HFF-Myc (cell line): ENCODE measurements around the gene SLC16A2.
A peak's percentile ranks its signal among the peaks of the same experiment; 100 is the strongest.

ENCODE experiments used
- DNase-seq: peaks from one replicate; pipeline ENCODE4 v3.0.0-alpha.2; 2011; ENCODE audit warnings: low read depth; ENCODE audit errors: extremely low read depth
- H3K4me3 ChIP-seq: replicated peaks from 2 replicates; pipeline ENCODE4 v1.5.1; 2011; ENCODE audit warnings: low read depth, mild to moderate bottlenecking, control low read depth, low read length
- CTCF ChIP-seq: IDR thresholded peaks from 2 replicates; pipeline ENCODE4 v1.5.1; 2012; ENCODE audit warnings: mild to moderate bottlenecking, low read depth, low read length, control low read depth; ENCODE audit errors: missing control alignments

SLC16A2 gene

GRCh38 chrX:74405973-74406489 is 15.3 kb upstream of the SLC16A2 start:
- H3K4me3 ChIP-seq: no peak overlapping the region
- TF ChIP-seq CTCF: no peak
- DNase-seq: no peak

GRCh38 chrX:74408304-74408703 is 13.0 kb upstream of the SLC16A2 start:
- TF ChIP-seq CTCF: no peak
- no peak overlapping the region for H3K4me3 ChIP-seq
- no peak for DNase-seq

GRCh38 chrX:74419864-74420195 is 1.5 kb upstream of the SLC16A2 start:
- peak overlapping the region; percentile 49 for H3K4me3 ChIP-seq
- TF ChIP-seq CTCF: no peak
- no peak for DNase-seq

- no peak for TF ChIP-seq CTCF
- no peak for DNase-seq
- peak overlapping the region; percentile 49 for H3K4me3 ChIP-seq
Observed at GRCh38 chrX:74420196-74421035, 877 bp upstream of the SLC16A2 start.

- no peak for TF ChIP-seq CTCF
- peak overlapping the region; percentile 49 for H3K4me3 ChIP-seq
- no peak for DNase-seq
Observed at GRCh38 chrX:74421740-74422352, 553 bp downstream of the SLC16A2 start.

GRCh38 chrX:74422576-74423288 is 1.4 kb downstream of the SLC16A2 start:
- peak; percentile 23 for TF ChIP-seq CTCF
- DNase-seq: no peak
- peak overlapping the region; percentile 49 for H3K4me3 ChIP-seq
